Endothelial cell of umbilical vein (primary cell): Measurements from ENCODE around the gene TRIM10. TPM values are rescaled to one million over a fixed set of nuclear protein-coding genes. Genes with fewer than 3 reads are reported as not detected.

Source experiments
- BruUV-seq: library from RNA; stranded (reverse); fragments of 400-500 nt; replicated peaks from 2 replicates; lab custom pipeline; 2021; lab: Mats Ljungman, UMichigan
- CTCF ChIA-PET: fragments of 300-600, 350-600 bp; sonication (Branson Sonifier 250); formaldehyde crosslinking; loops from one replicate; lab custom pipeline; 2021; ENCODE audit warnings: antibody characterized with exemption, inconsistent platforms; lab: Charles Lee
- POLR2A ChIA-PET: fragments of 300-600, 350-600 bp; sonication (Branson Sonifier 250); formaldehyde crosslinking; loops from one replicate; lab custom pipeline; 2021; ENCODE audit warnings: antibody characterized with exemption, inconsistent platforms; lab: Charles Lee
- DNase-seq: peaks from one replicate; pipeline ENCODE4 v3.0.0-alpha.2; 2011; ENCODE audit warnings: low read depth, low spot score
- FAIRE-seq: peaks from 2 replicates; lab custom pipeline; 2011; peaks lifted over from hg19 to GRCh38; lab: Jason Lieb, UNC
- H2AFZ ChIP-seq: 2 replicates; pipeline ENCODE4 v1.6.0; 2012; ENCODE audit warnings: low read depth, low read length, control low read depth, inconsistent platforms
- H3K27ac ChIP-seq: 2 replicates; pipeline ENCODE4 v1.5.1; 2011; ENCODE audit warnings: low read depth, mild to moderate bottlenecking, control low read depth, low read length, moderate library complexity; ENCODE audit not compliant: insufficient read depth
- H3K27me3 ChIP-seq, 2 experiments: 2 replicates each; pipeline versions ENCODE4 v1.6.0 to v1.6.1; 2011; ENCODE audit warnings: low read length in 2 of 2, mixed read lengths in 1 of 2; ENCODE audit not compliant: control insufficient read depth in 2 of 2, insufficient read depth in 2 of 2
- H3K36me3 ChIP-seq, 2 experiments: 2 replicates in 1 of 2; 3 replicates in 1 of 2; pipeline ENCODE4 v1.5.1; 2011; ENCODE audit warnings: low read length in 2 of 2, mild to moderate bottlenecking in 1 of 2, moderate library complexity in 1 of 2; ENCODE audit not compliant: control insufficient read depth in 2 of 2, insufficient read depth in 2 of 2; ENCODE audit errors: extremely low read depth in 1 of 2
- H3K4me1 ChIP-seq: 3 replicates; pipeline ENCODE4 v1.5.1; 2011; ENCODE audit warnings: mild to moderate bottlenecking, low read length; ENCODE audit not compliant: control insufficient read depth, insufficient read depth; ENCODE audit errors: extremely low read depth
- H3K4me2 ChIP-seq: 2 replicates; pipeline ENCODE4 v1.6.1; 2011; ENCODE audit warnings: low read length, control low read depth, mixed read lengths; ENCODE audit not compliant: insufficient read depth
- H3K4me3 ChIP-seq, 3 experiments: fragments of 200-600 bp in 1 of 3; sonication (generic), shearing (Covaris generic) in 1 of 3; replicated peaks in 1 of 3; 2 replicates each; pipeline ENCODE4 v1.5.1; 2011 to 2016; ENCODE audit warnings: control low read depth in 3 of 3, low read length in 3 of 3, mild to moderate bottlenecking in 2 of 3, inconsistent platforms in 1 of 3, low read depth in 1 of 3, moderate library complexity in 1 of 3; ENCODE audit not compliant: insufficient read depth in 1 of 3
- H3K79me2 ChIP-seq: 2 replicates; pipeline ENCODE4 v1.6.0; 2012; ENCODE audit warnings: low read length, inconsistent platforms; ENCODE audit not compliant: control insufficient read depth, insufficient read depth
- H3K9ac ChIP-seq: replicated peaks from 2 replicates; pipeline ENCODE3; 2011; ENCODE audit warnings: low read length, control low read depth; ENCODE audit not compliant: insufficient read depth; ENCODE audit errors: extremely low read depth
- H3K9me1 ChIP-seq: replicated peaks from 3 replicates; pipeline ENCODE4 v1.6.0; 2011; ENCODE audit warnings: mild to moderate bottlenecking, low read length; ENCODE audit not compliant: control insufficient read depth, insufficient read depth; ENCODE audit errors: extremely low read depth
- H3K9me3 ChIP-seq: replicated peaks from 2 replicates; pipeline ENCODE4 v1.5.1; 2012; ENCODE audit warnings: low read length, inconsistent platforms; ENCODE audit not compliant: control insufficient read depth, insufficient read depth
- H4K20me1 ChIP-seq: replicated peaks from 2 replicates; pipeline ENCODE3; 2011; ENCODE audit warnings: mild to moderate bottlenecking, low read length; ENCODE audit not compliant: control insufficient read depth, insufficient read depth; ENCODE audit errors: extremely low read depth
- CTCF ChIP-seq, 2 donors: IDR thresholded peaks; 1 replicate in 1 of 2; 2 replicates in 1 of 2; pipeline ENCODE4 v1.5.1; 2011; ENCODE audit warnings: low read length in 2 of 2, mild to moderate bottlenecking in 2 of 2, moderate library complexity in 2 of 2, control low read depth in 1 of 2, inconsistent platforms in 1 of 2, low read depth in 1 of 2; ENCODE audit not compliant: insufficient read depth in 1 of 2; ENCODE audit errors: extremely low read depth in 1 of 2
- EZH2 ChIP-seq: IDR thresholded peaks from 2 replicates; pipeline ENCODE4 v1.6.1; 2012; ENCODE audit warnings: borderline replicate concordance, low read depth, mild to moderate bottlenecking, moderate library complexity, low read length, inconsistent platforms; ENCODE audit not compliant: severe bottlenecking
- FOS ChIP-seq: IDR thresholded peaks from 2 replicates; pipeline ENCODE4 v1.6.1; 2011; ENCODE audit warnings: mild to moderate bottlenecking, low read length, moderate library complexity, borderline replicate concordance; ENCODE audit not compliant: insufficient read depth
- POLR2AphosphoS5 ChIP-seq: IDR thresholded peaks from 2 replicates; pipeline ENCODE4 v1.6.1; 2012; ENCODE audit warnings: low read depth, mild to moderate bottlenecking, control low read depth, low read length, moderate library complexity; ENCODE audit not compliant: insufficient read depth
- dilution Hi-C: fragments of 300-500 bp; cut with MboI; formaldehyde crosslinking; loops from one replicate; pipeline ENCODE4 v1.15.0; 2019; ENCODE audit warnings: low sequenced_read_pairs; ENCODE audit not compliant: extremely low pct_ligation_motif_present
- intact Hi-C: fragments of 100-400 bp; cut with micrococcal nuclease; formaldehyde crosslinking; loops from one replicate; pipeline ENCODE4 v1.10.0; 2022
- polyA plus RNA-seq, 4 experiments: library from polyadenylated mRNA; depleted of rRNA in 3 of 4; stranded (reverse) in 3 of 4; unstranded in 1 of 4; fragments of >200 nt; gene quantifications; 2 replicates each; pipeline versions ENCODE4 v1.2.1 to v1.2.3, GENCODE V29; 2011 to 2012; ENCODE audit warnings: missing spikeins in 1 of 4
- total RNA-seq: library from RNA; stranded (reverse); gene quantifications from 2 replicates; pipeline ENCODE4 v1.2.3, GENCODE V29; 2021
- TF ChIP-seq, protein P1 (sequence below): IDR thresholded peaks from 2 replicates; pipeline ENCODE4 v1.6.1; 2011; ENCODE audit not compliant: insufficient read depth, insufficient read length

Gene TRIM10
- total and polyA plus RNA-seq, 2 donors (not counting 3 experiments of a cell fraction or from before 2014, with no cell fraction given), result not detected

- CTCF ChIA-PET, result interaction anchor here (1.3 kb wide), 1 partner anchor 21 kb away, joined by 3 read pairs; no protein-coding TSS in a partner anchor
- H3K4me3 ChIP-seq, result no peak overlapping the region
- no peak overlapping the region for H3K9ac ChIP-seq
- no peak overlapping the region for H3K4me2 ChIP-seq
- POLR2A ChIA-PET, result no interaction called here
- BruUV-seq, result no TSS peak
- no peak overlapping the region for H3K27ac ChIP-seq
- dilution Hi-C loops (no loop called here), intact Hi-C loops (no loop called here)
- DNase-seq, result no peak
- no peaks in the 10 kb centered on the region for H4K20me1 ChIP-seq
- H3K9me3 ChIP-seq, result no peaks in the 10 kb centered on the region
- no peaks in the 10 kb centered on the region for H3K36me3 ChIP-seq
- no peak overlapping the region for H2AFZ ChIP-seq
- peaks cover 0 to 5% of the 10 kb centered on the region in 2 experiments for H3K27me3 ChIP-seq
- peaks cover 8% of the 10 kb centered on the region for H3K4me1 ChIP-seq
- no peak for TF ChIP-seq EZH2
- no peak for TF ChIP-seq FOS
- TF ChIP-seq, protein P1, sequence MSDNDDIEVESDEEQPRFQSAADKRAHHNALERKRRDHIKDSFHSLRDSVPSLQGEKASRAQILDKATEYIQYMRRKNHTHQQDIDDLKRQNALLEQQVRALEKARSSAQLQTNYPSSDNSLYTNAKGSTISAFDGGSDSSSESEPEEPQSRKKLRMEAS, result no peak
- TF ChIP-seq POLR2AphosphoS5, result no peak
- no peak for TF ChIP-seq CTCF (IDR thresholded peaks at IDR 0.05; ENCODE audit: extremely low read depth in 1 of 2, insufficient read depth in 1 of 2, low read depth in 1 of 2, low read length in 2 of 2)
- H3K79me2 ChIP-seq, result no peaks in the 10 kb centered on the region
- no peak for FAIRE-seq
- H3K9me1 ChIP-seq, result no peaks in the 10 kb centered on the region
Observed at GRCh38 chr6:30152016-30152673, 8.9 kb downstream of the TRIM10 start.
